H4 (cell line): ENCODE data around the gene DNAJB13. TPM values are rescaled to one million over a fixed set of nuclear protein-coding genes. Genes with fewer than 3 reads are reported as not detected.
"Not testable (repeated sequence)": the region's sequence is repeated elsewhere in the genome, so short reads cannot be mapped to it uniquely, and the experiment has no call there.

ENCODE experiments used
- DNase-seq: peaks from one replicate; pipeline ENCODE4 v3.0.0-alpha.2; 2015; ENCODE audit warnings: low spot score
- total RNA-seq: library from RNA; depleted of rRNA; stranded (reverse); fragments of >200 nt; shearing (Covaris generic); gene quantifications from 2 replicates; pipeline ENCODE4 v1.2.3, GENCODE V29; 2014; rRNA removed

DNAJB13 gene, protein sequence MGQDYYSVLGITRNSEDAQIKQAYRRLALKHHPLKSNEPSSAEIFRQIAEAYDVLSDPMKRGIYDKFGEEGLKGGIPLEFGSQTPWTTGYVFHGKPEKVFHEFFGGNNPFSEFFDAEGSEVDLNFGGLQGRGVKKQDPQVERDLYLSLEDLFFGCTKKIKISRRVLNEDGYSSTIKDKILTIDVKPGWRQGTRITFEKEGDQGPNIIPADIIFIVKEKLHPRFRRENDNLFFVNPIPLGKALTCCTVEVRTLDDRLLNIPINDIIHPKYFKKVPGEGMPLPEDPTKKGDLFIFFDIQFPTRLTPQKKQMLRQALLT
- total RNA-seq, result not detected in 2 replicates

DNA sequence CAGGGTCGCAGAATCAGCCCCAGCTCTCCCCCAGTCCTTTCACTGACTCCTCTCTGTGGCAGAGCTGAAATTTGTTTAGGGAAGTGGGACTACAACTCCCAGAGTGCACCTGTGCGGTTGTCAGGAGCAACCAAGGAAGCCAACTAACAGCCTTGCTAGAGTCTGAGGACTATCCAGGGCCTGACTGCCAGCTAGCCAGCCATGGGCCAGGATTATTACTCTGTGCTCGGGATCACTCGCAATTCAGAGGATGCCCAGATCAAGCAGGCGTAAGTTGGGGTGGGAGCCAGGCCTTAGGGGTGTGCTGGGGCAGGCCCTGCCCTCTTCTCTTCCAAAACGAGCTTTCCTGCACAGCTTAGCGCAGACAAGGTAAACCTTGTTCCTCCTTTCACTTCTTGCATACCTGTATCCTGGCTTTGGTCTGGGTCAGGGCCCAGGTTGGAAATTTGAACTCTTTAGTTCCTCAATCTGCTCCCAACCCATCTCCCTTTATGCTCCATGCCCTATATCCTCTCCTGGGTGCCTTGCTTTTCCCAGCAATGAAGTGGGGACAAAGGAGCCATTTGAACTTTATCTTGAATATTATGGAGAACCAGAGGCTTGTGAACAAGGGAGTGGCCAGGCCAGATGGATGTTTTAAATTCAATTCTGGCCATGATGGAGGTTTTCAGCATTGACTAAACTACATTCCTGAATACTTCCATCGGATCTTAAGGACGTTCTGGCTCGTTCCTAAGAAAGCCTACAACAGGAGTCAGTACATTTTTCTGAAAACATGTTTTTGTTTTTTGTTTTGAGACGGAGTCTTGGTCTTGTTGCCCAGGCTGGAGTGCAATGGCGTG, at the start of gene DNAJB13:
Gene DNAJB13 (plus strand): TSS at position 158 of the 842 bp plus-strand sequence. CDS start 44 bp downstream, at position 202.
- DNase-seq, result peak; percentile 41

DNA sequence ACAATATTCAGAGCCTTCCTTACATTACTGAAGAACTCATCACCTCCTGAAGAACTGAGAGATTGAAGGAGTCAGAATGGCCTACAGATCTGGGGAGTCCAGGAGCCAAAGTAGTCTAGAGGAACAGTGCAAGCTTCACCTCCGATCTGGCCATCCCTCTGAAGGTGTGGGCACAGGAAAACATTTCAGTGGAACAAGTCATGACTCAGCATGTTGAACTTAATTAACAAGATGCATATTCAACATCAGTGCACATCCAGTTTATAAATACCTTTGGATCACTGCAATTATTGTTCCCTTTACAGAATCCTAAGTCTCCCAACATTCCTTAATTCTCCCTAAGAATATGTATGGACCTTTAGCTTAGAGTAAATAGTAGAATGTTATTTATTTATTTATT, 48.5 kb upstream of the DNAJB13 start:
- no peak for DNase-seq

DNA sequence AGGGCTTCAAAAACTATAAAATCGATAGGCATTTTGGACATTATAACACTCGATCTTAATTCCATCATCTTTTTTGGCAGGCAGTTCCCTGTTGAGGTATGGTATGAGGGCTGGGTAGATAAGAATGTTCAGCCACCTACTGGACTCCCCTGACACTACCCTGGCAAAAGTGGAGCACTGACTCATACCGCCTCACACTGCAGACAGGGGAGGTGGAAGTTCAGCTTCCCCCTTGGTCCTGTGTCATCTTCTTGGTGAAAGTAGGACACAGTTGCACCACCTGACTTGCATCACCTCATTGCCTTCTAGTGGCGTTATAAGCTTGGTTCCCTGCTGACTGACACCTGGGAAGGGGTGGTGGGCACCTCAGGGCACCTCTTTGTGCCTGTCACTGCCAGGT, 43.6 kb upstream of the DNAJB13 start:
- DNase-seq, result peak; percentile 25

DNA sequence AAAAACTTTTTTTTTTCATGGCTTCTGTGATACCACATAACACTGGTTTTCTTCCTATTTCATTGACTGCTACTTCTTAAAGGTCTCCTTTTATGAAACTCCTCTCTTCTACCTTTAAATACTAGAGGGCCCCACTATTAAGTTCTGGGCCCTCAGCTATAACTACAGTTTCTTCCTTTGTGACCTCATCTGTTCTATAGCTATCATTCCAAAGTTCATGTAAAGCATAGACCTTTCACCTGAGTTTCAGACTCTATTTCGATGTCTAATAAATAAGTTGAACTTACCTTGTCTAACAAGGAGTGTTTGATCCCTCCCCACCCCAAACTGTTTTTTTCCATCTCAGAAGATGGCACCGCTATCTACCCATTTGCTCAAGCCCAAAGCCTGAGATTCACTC, 38.8 kb upstream of the DNAJB13 start:
- no peak for DNase-seq

DNA sequence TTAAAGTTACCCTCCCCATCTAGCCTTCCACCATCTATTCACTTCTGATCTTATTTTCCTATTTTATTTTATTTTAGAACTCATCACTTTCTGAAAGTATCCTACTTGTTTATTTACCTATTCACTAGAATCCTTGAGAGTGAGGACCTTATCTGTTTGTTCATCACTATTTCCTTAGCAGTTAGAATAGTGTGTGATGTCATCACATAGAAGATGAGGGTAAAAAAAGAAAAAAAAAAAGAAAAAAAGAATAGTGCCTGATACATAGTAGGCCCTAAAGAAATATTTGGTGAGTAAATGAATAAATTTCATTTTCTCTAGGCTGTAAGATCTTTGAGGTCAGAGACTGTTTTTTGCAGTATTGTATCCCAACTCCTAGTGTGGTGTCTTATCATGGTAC, 37.4 kb upstream of the DNAJB13 start:
- DNase-seq, result no peak

DNA sequence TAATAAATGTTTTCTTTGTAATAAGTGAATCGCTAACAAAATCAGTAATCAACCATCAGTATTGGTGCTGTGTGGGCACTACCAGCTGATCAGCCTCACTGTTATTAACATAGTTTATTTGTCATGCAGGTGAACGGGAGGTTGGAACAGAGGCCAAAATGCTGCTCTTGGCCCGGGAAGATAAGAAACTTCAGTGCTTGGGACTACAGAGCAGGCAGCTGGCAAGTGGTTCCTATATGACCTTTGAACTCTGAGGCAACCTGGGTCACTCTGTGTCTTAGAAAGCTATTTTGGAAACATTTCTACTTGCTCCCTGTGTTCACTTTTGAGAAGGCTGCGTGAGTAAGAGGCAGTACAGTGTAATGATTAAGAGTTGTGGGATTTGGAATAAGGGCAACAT, 36.5 kb upstream of the DNAJB13 start:
- no peak for DNase-seq

DNA sequence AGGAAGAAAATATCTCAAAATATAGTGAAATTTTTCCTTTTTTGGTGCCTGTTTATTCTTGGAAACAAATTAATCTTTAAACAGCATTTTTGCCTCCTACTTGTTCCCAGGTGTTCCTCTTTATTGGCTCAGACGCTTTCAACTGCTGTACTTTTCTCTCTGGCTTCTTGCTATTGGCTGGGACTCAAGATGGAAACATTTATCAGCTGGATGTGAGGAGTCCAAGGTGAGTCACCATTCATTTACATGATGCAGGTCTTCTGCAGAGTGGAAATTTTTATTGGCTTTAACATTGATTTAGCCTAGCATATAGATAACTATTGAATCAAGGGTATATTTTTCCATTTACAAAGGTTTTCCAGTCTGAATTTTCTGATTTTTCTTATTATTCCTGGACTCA, 34.4 kb upstream of the DNAJB13 start:
- DNase-seq, result no peak

DNA sequence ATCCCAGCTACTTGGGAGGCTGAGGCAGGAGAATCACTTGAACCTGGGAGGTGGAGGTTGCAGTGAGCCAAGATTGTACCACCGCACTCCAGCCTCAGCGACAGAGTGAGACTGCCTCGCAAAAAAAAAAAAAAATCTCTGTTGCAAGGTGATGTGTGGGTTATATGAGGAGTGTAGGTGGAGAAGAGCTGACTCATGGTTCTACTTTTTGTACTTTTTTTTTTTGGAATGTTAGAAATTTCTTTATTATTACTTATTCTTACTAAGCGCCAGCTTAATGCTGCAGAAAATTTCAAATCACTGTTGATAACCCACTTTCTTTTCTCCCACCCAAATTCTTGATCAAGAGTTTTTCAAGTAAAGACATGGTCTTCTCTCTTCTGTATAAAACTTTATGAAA, 29.6 kb upstream of the DNAJB13 start:
- DNase-seq, result no peak

DNA sequence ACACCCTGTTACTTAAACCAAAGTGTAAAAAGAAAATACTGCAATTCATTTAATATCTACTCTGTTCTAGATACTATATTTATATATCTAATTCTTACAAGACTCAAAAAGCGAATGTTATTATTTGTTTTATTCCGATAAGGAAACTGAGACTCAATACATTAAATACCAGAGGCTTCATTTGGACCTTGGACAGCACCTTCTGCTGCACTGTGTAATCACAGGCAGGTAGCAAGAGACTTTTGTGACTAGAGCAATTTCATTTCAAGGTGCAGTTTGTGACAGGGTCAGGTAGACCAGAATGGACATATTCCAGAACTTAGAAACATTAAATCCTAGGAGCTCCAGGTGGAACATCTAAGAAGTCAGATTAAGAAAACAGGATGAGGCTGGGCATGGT, 21.4 kb upstream of the DNAJB13 start:
- DNase-seq, result no peak

DNA sequence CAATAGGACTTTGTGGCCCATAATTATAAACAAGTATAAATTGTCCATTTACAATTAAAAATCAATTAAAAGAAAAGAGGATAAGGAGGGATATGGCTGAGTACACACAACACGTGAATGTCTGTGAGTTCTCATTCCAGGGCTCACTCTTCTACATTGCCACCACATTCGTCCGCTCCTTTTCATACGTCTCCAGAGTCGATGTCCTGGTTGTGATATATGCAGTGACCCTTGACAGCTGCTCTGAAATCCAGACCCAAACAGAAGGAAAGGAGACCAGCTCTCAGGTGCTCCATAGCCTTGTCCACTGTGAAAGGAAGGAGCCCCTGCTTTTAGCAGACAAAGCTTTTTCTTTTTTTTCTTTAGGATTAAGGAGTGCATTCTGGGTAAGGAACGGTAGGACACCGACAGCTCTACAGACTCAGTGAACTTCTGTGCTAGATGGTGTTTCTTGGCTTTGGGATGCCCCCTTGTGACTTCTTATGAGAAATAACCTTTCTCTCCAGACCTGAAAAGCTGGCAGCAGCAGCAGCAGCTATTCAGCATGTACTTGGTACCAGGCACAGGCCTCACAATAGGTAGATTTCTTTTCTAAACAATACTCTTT, 19.7 kb upstream of the DNAJB13 start:
- peak; percentile 58 for DNase-seq

DNA sequence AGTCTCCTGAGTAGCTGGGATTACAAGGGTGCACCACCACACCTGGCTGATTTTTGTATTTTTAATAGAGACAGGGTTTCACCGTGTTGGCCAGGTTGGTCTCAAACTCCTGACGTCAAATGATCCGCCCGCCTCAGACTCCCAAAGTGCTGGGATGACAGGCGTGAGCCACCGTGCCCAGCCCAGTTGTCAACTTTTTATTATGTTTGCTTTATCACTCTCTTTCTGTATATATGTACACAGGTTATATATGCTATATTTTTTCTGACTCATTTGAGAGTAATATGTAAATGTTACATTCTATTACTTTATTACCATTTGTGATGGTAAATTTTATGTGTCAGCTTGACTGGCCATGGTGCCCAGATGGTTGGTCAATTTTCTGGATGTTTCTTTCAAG, 18.9 kb upstream of the DNAJB13 start:
- no peak for DNase-seq

DNA sequence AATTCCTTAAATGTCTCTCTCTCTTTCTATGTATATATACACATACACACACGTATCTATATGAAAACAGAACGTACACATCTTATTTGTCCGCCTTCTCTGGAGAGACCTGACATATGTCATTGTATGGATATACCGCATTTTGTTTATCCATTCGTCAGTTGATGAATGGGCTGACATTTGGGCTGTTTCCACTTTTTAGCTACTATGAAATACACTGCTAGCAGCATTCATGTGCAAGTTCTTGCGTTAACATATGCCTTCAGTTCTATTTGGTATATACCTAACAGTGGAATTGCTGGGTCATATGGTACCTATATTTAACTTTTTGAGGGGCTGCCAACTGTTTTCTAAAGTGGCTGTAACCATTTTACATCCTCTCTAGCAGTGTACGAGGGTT, 18.0 kb upstream of the DNAJB13 start:
- DNase-seq, result no peak

DNA sequence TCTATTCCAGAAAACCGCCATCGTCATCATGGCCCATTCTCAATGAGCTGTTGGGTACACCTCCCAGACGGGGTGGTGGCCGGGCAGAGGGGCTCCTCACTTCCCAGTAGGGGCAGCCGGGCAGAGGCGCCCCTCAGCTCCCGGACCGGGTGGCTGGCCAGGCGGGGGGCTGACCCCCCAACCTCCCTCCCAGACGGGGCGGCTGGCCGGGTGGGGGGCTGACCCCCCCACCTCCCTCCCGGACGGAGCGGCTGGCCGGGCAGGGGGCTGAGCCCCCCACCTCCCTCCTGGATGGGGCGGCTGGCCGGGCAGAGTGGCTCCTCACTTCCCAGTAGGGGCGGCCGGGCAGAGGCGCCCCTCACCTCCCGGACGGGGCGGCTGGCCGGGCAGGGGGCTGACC, 14.8 kb upstream of the DNAJB13 start:
- DNase-seq, result not testable (repeated sequence)

DNA sequence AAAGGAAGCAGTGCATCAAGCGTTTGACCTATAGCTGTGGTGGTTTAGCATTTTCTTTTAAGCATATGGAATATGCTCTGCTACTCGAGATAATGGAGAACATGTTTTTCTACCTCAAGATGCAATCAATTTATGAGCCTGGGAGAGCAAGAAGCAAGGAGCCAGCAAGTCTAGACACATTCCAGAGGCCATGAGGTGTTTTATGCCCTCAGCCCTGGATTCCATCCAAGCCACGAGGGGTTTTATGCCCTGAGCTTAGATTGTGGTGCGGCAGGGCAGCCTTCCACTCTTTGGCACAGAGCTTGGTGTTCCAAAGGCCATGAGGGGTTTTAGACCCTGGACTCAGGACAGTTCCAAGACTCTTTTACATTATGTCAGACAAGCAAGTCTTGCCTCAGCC, 11.7 kb upstream of the DNAJB13 start:
- no peak for DNase-seq

DNA sequence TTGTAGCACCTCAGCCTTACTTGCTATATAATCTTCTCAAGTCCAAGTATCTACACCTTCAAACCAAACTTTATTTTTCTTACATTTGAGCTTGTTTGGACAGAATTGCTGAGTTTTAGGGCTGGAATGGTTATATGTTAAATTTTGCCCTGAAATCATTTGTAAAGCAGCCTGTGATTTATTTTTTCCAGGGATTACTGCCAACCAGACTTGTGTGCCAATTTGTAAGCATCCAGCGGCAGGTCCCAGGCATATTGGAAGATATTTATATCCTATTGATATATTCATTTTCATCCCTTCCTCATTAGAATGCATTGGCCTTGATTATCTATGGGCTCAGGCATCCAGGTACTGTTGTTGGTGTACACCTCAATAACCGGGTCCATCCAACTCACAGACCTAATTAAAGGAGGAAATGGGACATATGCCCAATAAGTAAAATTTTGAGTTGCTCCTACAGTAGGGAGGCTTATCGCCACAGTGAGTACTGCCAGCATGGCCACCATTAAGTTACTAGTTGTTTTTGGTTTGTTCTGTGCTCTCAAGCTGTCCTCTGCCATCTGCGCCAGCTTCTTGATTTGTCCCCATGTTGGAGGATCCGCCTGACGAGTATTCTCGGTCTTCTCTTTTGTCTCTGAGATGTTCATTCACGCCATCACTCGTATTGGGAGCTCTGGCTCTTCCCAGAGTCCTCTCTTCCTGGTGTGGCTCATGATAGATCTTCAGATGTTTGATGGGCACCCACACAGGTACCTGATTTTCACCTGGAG, 9.8 kb upstream of the DNAJB13 start:
- no peak for DNase-seq

DNA sequence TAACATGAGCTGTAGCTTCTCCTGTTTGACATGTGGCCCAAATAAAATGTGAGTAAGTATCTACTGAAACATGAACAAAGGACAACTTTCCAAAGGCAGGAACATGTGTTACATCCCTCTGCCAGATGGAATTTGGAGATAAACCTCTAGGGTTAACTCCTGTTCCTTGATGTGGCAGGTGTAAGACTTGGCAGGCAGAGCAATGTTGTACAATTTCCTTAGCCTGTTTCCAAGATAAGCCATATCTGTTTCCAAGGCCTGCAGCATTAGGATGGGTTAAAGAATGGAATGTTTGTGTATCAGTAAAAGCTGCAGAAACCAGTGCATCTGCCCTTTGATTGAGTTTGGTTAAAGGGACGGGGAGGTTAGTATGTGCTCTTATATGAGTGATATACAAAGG, 8.8 kb upstream of the DNAJB13 start:
- no peak for DNase-seq

DNA sequence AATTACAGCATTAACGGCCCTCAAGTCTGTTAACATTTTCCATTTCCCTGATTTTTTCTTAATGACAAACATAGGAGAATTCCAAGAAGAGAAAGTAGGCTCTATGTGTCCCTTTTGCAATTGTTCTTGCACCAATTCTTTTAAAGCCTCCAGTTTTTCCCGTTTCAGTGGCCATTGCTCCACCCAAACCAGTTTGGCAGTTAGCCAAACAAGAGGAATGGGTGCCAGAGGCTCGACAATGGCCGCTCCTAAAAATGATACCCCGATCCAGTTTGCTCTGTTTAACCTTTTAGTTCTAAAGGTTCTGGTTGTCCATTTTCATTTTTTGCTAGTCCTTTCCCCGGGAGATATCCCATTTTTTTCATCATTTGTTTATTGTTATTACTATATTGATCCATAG, 6.7 kb upstream of the DNAJB13 start:
- no peak for DNase-seq

DNA sequence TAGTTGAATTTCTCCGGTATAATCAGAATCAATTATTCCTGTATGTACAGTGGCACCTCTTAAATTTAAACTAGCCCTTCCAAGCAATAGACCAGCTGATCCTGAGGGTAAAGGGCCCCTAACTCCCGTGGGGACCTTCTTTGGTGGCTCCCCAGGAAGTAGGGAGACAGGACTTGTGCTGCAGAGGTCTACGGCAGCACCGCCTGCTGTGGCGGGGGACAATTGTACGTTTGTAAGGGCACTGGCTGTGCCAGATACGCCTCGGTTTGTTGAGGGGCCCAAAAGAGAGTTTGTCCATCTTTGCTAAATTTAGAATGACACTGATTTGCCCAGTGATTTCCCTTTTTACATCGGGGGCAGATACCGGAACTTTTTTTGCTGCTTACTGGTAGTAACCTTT, 5.9 kb upstream of the DNAJB13 start:
- DNase-seq, result no peak

DNA sequence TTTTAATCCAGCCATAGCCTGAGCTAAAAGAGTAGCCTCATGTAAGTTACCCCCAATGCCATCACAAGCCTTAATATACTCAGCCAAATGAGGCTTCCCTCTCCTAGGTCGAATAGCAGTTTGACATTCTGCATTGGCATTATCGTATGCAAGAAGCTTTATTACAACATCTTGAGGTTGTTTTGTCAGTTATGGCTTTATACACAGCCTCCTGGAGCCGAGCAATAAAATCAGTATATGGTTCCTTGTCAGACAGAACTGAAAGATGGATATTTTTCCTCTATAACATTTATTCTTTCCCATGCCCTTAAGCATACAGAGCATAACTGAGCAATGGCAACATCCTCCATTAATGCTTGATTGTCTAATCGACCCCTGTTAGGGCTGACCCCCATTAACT, 5.4 kb upstream of the DNAJB13 start:
- no peak for DNase-seq

DNA sequence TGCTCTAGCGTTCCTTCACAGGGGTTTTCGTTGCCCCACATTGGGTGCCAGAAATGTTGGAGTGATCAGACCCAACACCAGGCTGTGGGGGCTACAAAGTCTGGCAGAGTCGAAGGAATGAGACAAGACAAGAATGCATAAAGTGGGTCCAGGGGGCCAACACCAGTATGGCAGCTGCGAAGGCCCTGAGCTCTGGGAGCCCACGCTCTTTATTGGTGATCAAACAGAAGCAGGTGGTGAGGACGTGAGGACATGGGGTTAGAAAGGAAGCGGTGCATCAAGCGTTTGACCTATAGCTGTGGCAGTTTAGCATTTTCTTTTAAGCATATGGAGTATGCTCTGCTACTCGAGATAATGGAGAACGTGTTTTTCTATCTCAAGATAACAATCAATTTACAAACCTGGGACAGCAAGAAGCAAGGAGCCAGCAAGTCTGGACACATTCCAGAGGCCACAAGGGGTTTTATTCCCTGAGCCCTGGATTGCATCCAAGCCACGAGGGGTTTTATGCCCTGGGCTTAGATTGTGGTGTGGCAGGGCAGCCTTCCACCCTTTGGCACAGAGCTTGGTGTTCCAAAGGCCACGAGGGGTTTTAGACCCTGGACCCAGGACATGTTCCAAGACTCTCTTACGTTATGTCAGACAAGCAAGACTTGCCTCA, 3.9 kb upstream of the DNAJB13 start:
- DNase-seq, result no peak

DNA sequence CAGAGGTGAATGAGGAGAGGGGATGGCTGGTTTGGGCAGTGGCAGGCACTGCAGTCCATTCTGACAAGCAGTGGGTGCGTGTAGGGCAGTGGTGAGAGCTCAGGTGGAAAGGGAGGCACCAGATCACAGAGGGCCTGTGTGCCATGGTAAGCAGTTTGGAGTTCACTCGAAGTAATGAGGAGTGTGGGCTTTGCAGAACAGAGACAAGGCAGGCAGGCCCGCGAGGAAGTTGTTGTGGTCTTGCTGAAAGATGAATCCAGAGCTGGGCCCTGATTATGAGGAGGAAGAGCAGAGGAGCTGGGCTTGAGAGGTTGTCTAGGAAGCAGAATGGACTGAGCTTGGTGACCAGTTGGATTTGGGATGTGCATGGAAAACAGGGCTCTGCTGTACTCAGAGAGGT, 1.6 kb upstream of the DNAJB13 start:
- no peak for DNase-seq

DNA sequence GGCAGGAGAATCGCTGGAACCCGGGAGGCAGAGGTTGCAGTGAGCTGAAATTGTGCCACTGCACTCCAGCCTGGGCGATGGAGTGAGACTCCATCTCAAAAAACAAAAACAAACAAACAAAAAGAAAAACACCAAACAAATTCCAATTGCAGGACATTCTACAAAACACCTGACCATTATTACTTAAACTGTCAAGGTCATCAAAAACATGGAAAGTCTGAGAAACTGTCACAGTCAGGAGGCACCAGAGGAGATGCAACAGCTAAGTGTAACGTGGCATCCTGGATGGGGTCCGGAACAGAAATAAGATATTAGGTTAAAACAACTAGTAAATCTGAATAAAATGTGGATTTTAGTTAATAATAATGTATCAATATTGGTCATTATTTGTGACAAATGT, 914 bp upstream of the DNAJB13 start:
- no peak for DNase-seq
